Thyroid gland (tissue), 4 donors: Measurements from ENCODE around the gene SPNS2. TPM values are rescaled to one million over a fixed set of nuclear protein-coding genes. Genes with fewer than 3 reads are reported as not detected.

Experiments used
- DNase-seq, 2 donors: peaks; one replicate each; pipeline ENCODE4 v3.0.0-alpha.2; 2019
- H3K27ac ChIP-seq, 3 donors: fragments of 200-600 bp; sonication (generic); 1 replicate in 2 of 3; 2 replicates in 1 of 3; pipeline ENCODE4 v1.5.1; 2016 to 2019; ENCODE audit warnings: mild to moderate bottlenecking in 1 of 3, moderate library complexity in 1 of 3
- H3K27me3 ChIP-seq: fragments of 200-600 bp; sonication (generic); one replicate; pipeline ENCODE4 v1.5.1; 2019
- H3K36me3 ChIP-seq, 2 donors: fragments of 200-600 bp; sonication (generic); one replicate each; pipeline ENCODE4 v1.5.1; 2016 to 2019
- H3K4me1 ChIP-seq, 2 donors: fragments of 200-600 bp; sonication (generic); one replicate each; pipeline ENCODE4 v1.5.1; 2017 to 2019
- H3K4me3 ChIP-seq, 3 donors: fragments of 200-600 bp; sonication (generic); replicated peaks in 1 of 3; 1 replicate in 2 of 3; 2 replicates in 1 of 3; pipeline ENCODE4 v1.5.1; 2016; ENCODE audit warnings: mild to moderate bottlenecking in 1 of 3
- H3K9me3 ChIP-seq: fragments of 200-600 bp; sonication (generic); one replicate; pipeline ENCODE4 v1.5.1; 2017
- POLR2A ChIP-seq, 2 donors: fragments of 450-650 bp; IDR thresholded peaks; one replicate each; pipeline ENCODE4 v1.6.1; 2017; ENCODE audit warnings: antibody characterized with exemption in 2 of 2, mild to moderate bottlenecking in 2 of 2, moderate library complexity in 1 of 2
- WGBS, 2 donors: methylation state at CpG; one replicate each; pipeline ENCODE4 v1.1.5; 2017; 5-methylcytosine and 5-hydroxymethylcytosine counted together
- intact Hi-C: fragments of 100-400 bp; cut with DNase I; formaldehyde crosslinking; loops from one replicate; pipeline ENCODE4 v1.15.1; 2023
- total RNA-seq, 4 donors: library from RNA; depleted of rRNA; stranded (reverse); fragments of >200 nt; gene quantifications; one replicate each; pipeline ENCODE4 v1.2.3, GENCODE V29; 2016
- TF ChIP-seq, protein P1 (sequence below), 6 experiments: fragments of 200-600 bp in 3 of 6; fragments of 450-650 bp in 3 of 6; sonication (generic) in 3 of 6; IDR thresholded peaks; one replicate each; pipeline ENCODE4 v1.5.1; 2016 to 2019; ENCODE audit warnings: antibody characterized with exemption in 6 of 6, mild to moderate bottlenecking in 2 of 6, inconsistent platforms in 1 of 6, moderate library complexity in 1 of 6

Gene SPNS2
- total RNA-seq, 4 donors from 2014 or later: 5.6 to 16.3 (median 8.1) TPM

GRCh38 chr17:4523946-4524345 is 25.3 kb downstream of the SPNS2 start:
- Histone ChIP-seq H3K4me1 (peaks cover 40 to 67% of the 10 kb centered on the region in 2 donors), H3K9me3 (no peaks in the 10 kb centered on the region), H3K36me3 (no peaks in the 10 kb centered on the region), H3K27me3 (no peaks in the 10 kb centered on the region), H3K4me3 (no peak overlapping the region), H3K27ac (no peak overlapping the region)
- WGBS, 2 donors: 79 to 90% methylated on average over 8 of the region's 8 CpGs
- no peak for TF ChIP-seq POLR2A (IDR thresholded peaks at IDR 0.05)
- TF ChIP-seq, protein P1, sequence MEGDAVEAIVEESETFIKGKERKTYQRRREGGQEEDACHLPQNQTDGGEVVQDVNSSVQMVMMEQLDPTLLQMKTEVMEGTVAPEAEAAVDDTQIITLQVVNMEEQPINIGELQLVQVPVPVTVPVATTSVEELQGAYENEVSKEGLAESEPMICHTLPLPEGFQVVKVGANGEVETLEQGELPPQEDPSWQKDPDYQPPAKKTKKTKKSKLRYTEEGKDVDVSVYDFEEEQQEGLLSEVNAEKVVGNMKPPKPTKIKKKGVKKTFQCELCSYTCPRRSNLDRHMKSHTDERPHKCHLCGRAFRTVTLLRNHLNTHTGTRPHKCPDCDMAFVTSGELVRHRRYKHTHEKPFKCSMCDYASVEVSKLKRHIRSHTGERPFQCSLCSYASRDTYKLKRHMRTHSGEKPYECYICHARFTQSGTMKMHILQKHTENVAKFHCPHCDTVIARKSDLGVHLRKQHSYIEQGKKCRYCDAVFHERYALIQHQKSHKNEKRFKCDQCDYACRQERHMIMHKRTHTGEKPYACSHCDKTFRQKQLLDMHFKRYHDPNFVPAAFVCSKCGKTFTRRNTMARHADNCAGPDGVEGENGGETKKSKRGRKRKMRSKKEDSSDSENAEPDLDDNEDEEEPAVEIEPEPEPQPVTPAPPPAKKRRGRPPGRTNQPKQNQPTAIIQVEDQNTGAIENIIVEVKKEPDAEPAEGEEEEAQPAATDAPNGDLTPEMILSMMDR (IDR thresholded peaks at IDR 0.05): no peak
- DNase-seq: no peak
- intact Hi-C loops: no loop called here

- 84% methylated on average over 11 of the region's 11 CpGs for WGBS, 2 donors
- Histone ChIP-seq H3K4me1 (peaks cover 25 to 65% of the 10 kb centered on the region in 2 donors), H3K27me3 (no peaks in the 10 kb centered on the region), H3K27ac (no peak overlapping the region), H3K4me3 (no peak overlapping the region), H3K9me3 (no peaks in the 10 kb centered on the region), H3K36me3 (no peaks in the 10 kb centered on the region)
- DNase-seq: no peak
- intact Hi-C loops: no loop called here
- TF ChIP-seq, protein P1 (IDR thresholded peaks at IDR 0.05): no peak
- no peak for TF ChIP-seq POLR2A (IDR thresholded peaks at IDR 0.05)
Measured at GRCh38 chr17:4525691-4526397, 27.2 kb downstream of the SPNS2 start.

DNA sequence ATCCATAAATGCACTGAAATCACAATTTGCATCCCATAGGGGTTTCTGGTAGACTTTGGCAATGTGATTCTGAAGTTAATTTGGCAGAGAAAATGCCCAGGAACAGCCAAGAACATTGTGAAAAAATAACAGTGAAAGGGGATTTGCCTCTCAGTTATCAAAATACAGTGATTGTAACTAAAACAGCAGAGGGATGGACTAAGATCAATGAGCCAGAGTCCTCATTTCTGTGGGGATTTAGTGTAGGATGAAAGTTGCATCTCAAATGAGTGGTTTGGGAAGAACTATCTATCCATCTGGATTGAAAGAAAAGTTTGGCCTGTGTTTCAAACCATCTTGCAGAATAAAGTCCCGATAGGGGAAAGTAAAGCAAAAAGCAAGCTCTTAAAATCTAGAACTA is 28.5 kb downstream of the SPNS2 start:
- WGBS, 2 donors: 33 to 53% methylated on average over 1 of the region's 1 CpG
- DNase-seq: no peak
- Histone ChIP-seq H3K27ac (no peak overlapping the region), H3K27me3 (no peaks in the 10 kb centered on the region), H3K36me3 (no peaks in the 10 kb centered on the region), H3K9me3 (no peaks in the 10 kb centered on the region), H3K4me1 (peaks cover 15 to 55% of the 10 kb centered on the region in 2 donors), H3K4me3 (no peak overlapping the region)
- TF ChIP-seq POLR2A (IDR thresholded peaks at IDR 0.05): no peak
- TF ChIP-seq, protein P1 (IDR thresholded peaks at IDR 0.05): no peak
- intact Hi-C loops: no loop called here

GRCh38 chr17:4527566-4528125 is 29.0 kb downstream of the SPNS2 start:
- intact Hi-C loops: no loop called here
- Histone ChIP-seq H3K9me3 (no peaks in the 10 kb centered on the region), H3K4me1 (peaks cover 15 to 50% of the 10 kb centered on the region in 2 donors), H3K4me3 (no peak overlapping the region), H3K36me3 (no peaks in the 10 kb centered on the region), H3K27me3 (no peaks in the 10 kb centered on the region), H3K27ac (no peak overlapping the region)
- TF ChIP-seq, protein P1 (IDR thresholded peaks at IDR 0.05): no peak
- TF ChIP-seq POLR2A (IDR thresholded peaks at IDR 0.05): no peak
- DNase-seq: no peak
- 69 to 75% methylated on average over 12 of the region's 12 CpGs for WGBS, 2 donors

- TF ChIP-seq, protein P1 (IDR thresholded peaks at IDR 0.05): no peak
- TF ChIP-seq POLR2A (IDR thresholded peaks at IDR 0.05): no peak
- DNase-seq: no peak
- no peaks in the 10 kb centered on the region for H3K27me3 ChIP-seq
- WGBS, 2 donors: 89 to 90% methylated on average over 13 of the region's 13 CpGs
- no peak overlapping the region for H3K4me3 ChIP-seq
- H3K9me3 ChIP-seq: no peaks in the 10 kb centered on the region
- peak overlapping the region in 1 of 3 donors; percentile 23 for H3K27ac ChIP-seq
- no peaks in the 10 kb centered on the region for H3K36me3 ChIP-seq
- peaks cover 15 to 50% of the 10 kb centered on the region in 2 donors for H3K4me1 ChIP-seq
- intact Hi-C loops: loop anchor here (10.0 kb wide), 1 partner anchor 85 kb away; no protein-coding TSS in a partner anchor
Measured at GRCh38 chr17:4529533-4530152, 31.0 kb downstream of the SPNS2 start.
